T-helper 2 cell (primary cell): Measurements from ENCODE around the gene LCMT2.

Source experiments
- DNase-seq, 5 experiments: peaks; one replicate each; pipeline versions ENCODE4 v3.0.0 to v3.0.0-alpha.2; 2012 to 2022

LCMT2 gene

GRCh38 chr15:43275740-43276562 is 54.4 kb downstream of the LCMT2 start:
- no peak for DNase-seq

DNA sequence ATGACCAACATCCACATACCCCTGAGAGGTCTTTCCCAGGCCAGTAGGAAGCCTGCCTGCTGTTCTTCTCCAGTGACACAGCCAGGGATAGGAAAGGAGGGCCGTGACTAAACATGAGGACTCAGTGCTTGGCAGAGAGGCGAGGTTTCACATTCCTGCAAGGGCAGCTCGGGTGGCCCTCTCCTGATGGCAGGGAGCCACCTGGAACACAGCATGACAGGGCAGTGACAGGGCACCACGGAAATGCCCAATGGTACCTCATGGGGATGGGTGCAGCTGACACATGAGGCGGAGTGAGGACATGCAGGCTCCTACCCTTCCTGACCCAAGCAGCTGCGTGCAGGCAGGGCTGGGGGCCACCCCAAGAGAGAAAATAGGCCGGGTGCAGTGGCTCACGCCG is 56.2 kb downstream of the LCMT2 start:
- no peak for DNase-seq
